Activated CD4-positive, alpha-beta memory T cell treated with anti-CD3 and anti-CD28 coated beads for 36 hours (primary cell): ENCODE measurements around the gene CPM. TPM values are rescaled to one million over a fixed set of nuclear protein-coding genes. Genes with fewer than 3 reads are reported as not detected.

Source experiments
- CTCF ChIA-PET: fragments of 350-600 bp; sonication (Branson Sonifier 250); formaldehyde crosslinking; loops from one replicate; lab custom pipeline; 2021; ENCODE audit warnings: antibody characterized with exemption, inconsistent platforms; lab: Charles Lee
- POLR2A ChIA-PET: fragments of 350-600 bp; sonication (Branson Sonifier 250); formaldehyde crosslinking; loops from one replicate; lab custom pipeline; 2021; ENCODE audit warnings: antibody characterized with exemption; lab: Charles Lee
- DNase-seq: peaks from one replicate; pipeline ENCODE4 v3.0.0-alpha.2; 2020
- H3K27ac Mint-ChIP-seq: one replicate; pipeline ENCODE4 v1.8.0; 2021; ENCODE audit warnings: mixed read lengths
- H3K27me3 Mint-ChIP-seq: one replicate; pipeline ENCODE4 v1.8.0; 2021; ENCODE audit warnings: mixed read lengths
- H3K36me3 Mint-ChIP-seq: one replicate; pipeline ENCODE4 v1.8.0; 2021; ENCODE audit warnings: mixed read lengths
- H3K4me1 Mint-ChIP-seq: one replicate; pipeline ENCODE4 v1.8.0; 2021; ENCODE audit warnings: low read depth, mixed read lengths
- H3K4me3 Mint-ChIP-seq: one replicate; pipeline ENCODE4 v1.8.0; 2021; ENCODE audit warnings: mild to moderate bottlenecking, mixed read lengths
- H3K9me3 Mint-ChIP-seq: one replicate; pipeline ENCODE4 v1.8.0; 2021; ENCODE audit warnings: mixed read lengths
- intact Hi-C: fragments of 100-400 bp; cut with micrococcal nuclease; formaldehyde crosslinking; loops from one replicate; pipeline ENCODE4 v1.15.1; 2023
- total RNA-seq, 2 experiments: library from RNA; stranded (reverse); gene quantifications; one replicate each; pipeline ENCODE4 v1.2.3, GENCODE V29; 2021

The CPM gene
- total RNA-seq, 2 experiments from 2014 or later = 14.7 to 19.8 TPM

GRCh38 chr12:68953536-68953935, 20.6 kb upstream of the CPM start:
- Mint-ChIP-seq H3K4me3 (no peak overlapping the region), H3K36me3 (no peaks in the 10 kb centered on the region), H3K9me3 (no peaks in the 10 kb centered on the region), H3K27ac (no peak overlapping the region), H3K27me3 (no peaks in the 10 kb centered on the region), H3K4me1 (peaks cover 9% of the 10 kb centered on the region)
- ChIA-PET POLR2A (no interaction called here), CTCF (interaction anchor here (0.7 kb wide), 1 partner anchor 629 kb away, joined by 3 read pairs; no protein-coding TSS in a partner anchor)
- intact Hi-C loops = no loop called here
- DNase-seq = no peak

DNA sequence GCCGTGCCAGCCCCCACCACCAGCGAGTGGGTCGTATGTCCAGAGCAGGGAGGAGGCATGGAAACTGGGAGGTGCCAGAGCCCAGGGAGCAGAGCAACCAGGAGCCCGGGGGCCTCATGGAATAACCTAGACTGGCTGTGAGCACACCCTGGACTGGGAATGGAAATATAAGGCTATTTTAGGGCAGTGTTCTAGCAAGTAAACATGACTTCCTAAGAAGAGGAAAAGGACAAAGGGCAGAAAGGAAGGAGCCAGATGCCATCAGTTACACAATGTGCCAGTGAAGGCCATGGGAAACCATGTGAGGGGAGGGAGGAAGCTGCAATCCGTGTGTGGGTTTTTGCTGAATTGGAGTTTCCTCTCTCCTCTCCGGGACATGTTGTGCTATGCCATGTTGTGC, 18.7 kb upstream of the CPM start:
- no peak overlapping the region for H3K4me3 Mint-ChIP-seq
- no peaks in the 10 kb centered on the region for H3K36me3 Mint-ChIP-seq
- CTCF ChIA-PET = interaction anchor here (1.4 kb wide), 1 partner anchor 118 kb away, joined by 4 read pairs; no protein-coding TSS in a partner anchor
- no peaks in the 10 kb centered on the region for H3K27me3 Mint-ChIP-seq
- no peak for DNase-seq
- intact Hi-C loops = no loop called here
- H3K4me1 Mint-ChIP-seq = no peaks in the 10 kb centered on the region
- no peak overlapping the region for H3K27ac Mint-ChIP-seq
- H3K9me3 Mint-ChIP-seq = no peaks in the 10 kb centered on the region
- POLR2A ChIA-PET = no interaction called here

DNA sequence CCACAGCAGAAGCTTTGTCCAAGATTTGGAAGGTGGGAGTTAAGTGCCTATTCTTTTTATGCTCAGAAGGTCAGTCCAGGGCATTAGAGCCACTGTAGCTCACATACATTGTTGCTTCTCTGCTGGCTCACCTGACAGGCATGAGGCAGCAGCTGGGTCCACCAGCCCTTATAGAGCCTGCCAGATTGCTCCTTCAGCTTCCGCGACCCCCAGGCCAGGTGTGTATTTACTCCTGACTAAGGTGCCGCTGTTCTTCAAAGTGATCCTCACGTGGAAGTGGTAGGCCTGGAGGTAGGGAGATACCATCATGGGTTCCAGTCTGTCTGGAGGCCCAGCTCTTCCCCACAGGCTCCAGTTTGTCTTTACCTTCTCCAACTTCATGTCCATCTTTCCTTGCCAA, 17.5 kb upstream of the CPM start:
- intact Hi-C loops = no loop called here
- H3K27ac Mint-ChIP-seq = no peak overlapping the region
- no peak overlapping the region for H3K4me3 Mint-ChIP-seq
- H3K27me3 Mint-ChIP-seq = no peaks in the 10 kb centered on the region
- no peaks in the 10 kb centered on the region for H3K36me3 Mint-ChIP-seq
- H3K9me3 Mint-ChIP-seq = no peaks in the 10 kb centered on the region
- POLR2A ChIA-PET = no interaction called here
- H3K4me1 Mint-ChIP-seq = no peaks in the 10 kb centered on the region
- no peak for DNase-seq
- CTCF ChIA-PET = no interaction called here

GRCh38 chr12:68945255-68945654, 12.3 kb upstream of the CPM start:
- Mint-ChIP-seq H3K4me1 (no peaks in the 10 kb centered on the region), H3K4me3 (no peak overlapping the region), H3K27ac (no peak overlapping the region), H3K9me3 (no peaks in the 10 kb centered on the region), H3K36me3 (no peaks in the 10 kb centered on the region), H3K27me3 (no peaks in the 10 kb centered on the region)
- CTCF ChIA-PET = no interaction called here
- DNase-seq = no peak
- POLR2A ChIA-PET = no interaction called here
- intact Hi-C loops = no loop called here

GRCh38 chr12:68944296-68945076, 11.5 kb upstream of the CPM start:
- intact Hi-C loops = no loop called here
- ChIA-PET POLR2A (no interaction called here), CTCF (no interaction called here)
- no peaks in the 10 kb centered on the region for H3K4me1 Mint-ChIP-seq
- H3K9me3 Mint-ChIP-seq = no peaks in the 10 kb centered on the region
- no peak overlapping the region for H3K27ac Mint-ChIP-seq
- DNase-seq = no peak
- no peaks in the 10 kb centered on the region for H3K36me3 Mint-ChIP-seq
- no peaks in the 10 kb centered on the region for H3K27me3 Mint-ChIP-seq
- H3K4me3 Mint-ChIP-seq = no peak overlapping the region

GRCh38 chr12:68943848-68944247, 10.9 kb upstream of the CPM start:
- H3K27ac Mint-ChIP-seq = no peak overlapping the region
- ChIA-PET POLR2A (interaction anchor here (1.1 kb wide), 1 partner anchor 11 kb away, joined by 3 read pairs; the partner anchor contains the start of gene CPM), CTCF (interaction anchor here (1.3 to 1.4 kb wide), 2 partner anchors 11 to 114 kb away, joined by 3 to 5 read pairs; partner anchors contain the start of gene CPM)

DNA sequence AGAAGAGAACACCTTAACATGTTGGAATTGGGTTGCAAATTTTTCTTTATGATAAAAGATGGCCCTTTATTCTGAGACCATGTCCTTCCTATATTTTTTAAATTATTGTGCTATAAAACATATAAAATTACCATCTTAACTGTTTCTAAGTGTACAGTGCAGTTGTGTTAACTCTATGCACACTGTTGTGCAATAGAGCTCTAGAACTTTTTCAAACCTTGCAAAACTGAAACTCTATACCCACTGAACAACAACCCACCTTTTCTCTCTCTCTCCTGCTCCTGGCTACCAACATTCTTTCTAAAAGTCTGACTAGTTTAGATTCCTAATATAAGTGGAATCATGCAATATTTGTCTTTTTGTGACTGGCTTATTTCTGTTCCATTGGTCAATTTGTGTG, 7.8 kb upstream of the CPM start:
- DNase-seq = no peak
- Mint-ChIP-seq H3K4me3 (no peak overlapping the region), H3K27ac (no peak overlapping the region), H3K27me3 (peaks cover 4% of the 10 kb centered on the region), H3K4me1 (no peaks in the 10 kb centered on the region), H3K9me3 (no peaks in the 10 kb centered on the region), H3K36me3 (no peaks in the 10 kb centered on the region)
- POLR2A ChIA-PET = interaction anchor here (0.6 kb wide), 1 partner anchor 551 kb away, joined by 3 read pairs; no protein-coding TSS in a partner anchor
- CTCF ChIA-PET = no interaction called here
- intact Hi-C loops = no loop called here

More at GRCh38 chr12:68943848-68944247, 10.9 kb upstream of the CPM start:
- no peaks in the 10 kb centered on the region for H3K4me1 Mint-ChIP-seq
- intact Hi-C loops = no loop called here
- no peaks in the 10 kb centered on the region for H3K36me3 Mint-ChIP-seq
- H3K4me3 Mint-ChIP-seq = no peak overlapping the region
- DNase-seq = no peak
- no peaks in the 10 kb centered on the region for H3K9me3 Mint-ChIP-seq
- H3K27me3 Mint-ChIP-seq = no peaks in the 10 kb centered on the region

DNA sequence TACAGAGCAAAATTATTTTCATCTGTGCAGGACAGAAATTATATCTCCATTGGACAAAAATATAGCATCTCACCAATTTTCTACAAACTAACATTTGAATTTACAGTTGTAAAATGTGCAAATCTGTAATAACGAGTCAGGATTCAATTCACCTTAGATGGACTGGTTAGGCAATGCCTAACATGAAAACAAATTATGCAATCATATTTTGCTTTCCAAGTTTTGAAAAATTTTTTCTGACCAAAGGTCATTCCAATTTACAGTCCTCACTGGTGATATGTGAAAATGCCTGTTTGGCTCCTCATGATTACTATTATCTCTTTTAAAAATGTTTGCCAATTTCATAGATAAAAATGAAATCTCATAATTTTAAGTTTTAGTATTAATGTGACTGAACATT, 6.5 kb upstream of the CPM start:
- ChIA-PET POLR2A (no interaction called here), CTCF (no interaction called here)
- Mint-ChIP-seq H3K27ac (no peak overlapping the region), H3K9me3 (no peaks in the 10 kb centered on the region), H3K36me3 (no peaks in the 10 kb centered on the region), H3K4me1 (no peaks in the 10 kb centered on the region), H3K4me3 (no peak overlapping the region), H3K27me3 (peaks cover 7% of the 10 kb centered on the region)
- DNase-seq = no peak
- intact Hi-C loops = no loop called here

- intact Hi-C loops = loop anchor here (5.0 kb wide), 1 partner anchor 133 kb away; no protein-coding TSS in a partner anchor
- Mint-ChIP-seq H3K9me3 (no peaks in the 10 kb centered on the region), H3K4me1 (peaks cover 17% of the 10 kb centered on the region), H3K4me3 (no peak overlapping the region), H3K27me3 (peaks cover 17% of the 10 kb centered on the region), H3K27ac (no peak overlapping the region), H3K36me3 (peaks cover 3% of the 10 kb centered on the region)
- ChIA-PET CTCF (interaction anchor here (0.6 to 0.7 kb wide), 2 partner anchors 81 to 141 kb away, joined by 3 read pairs; no protein-coding TSS in a partner anchor), POLR2A (no interaction called here)
- DNase-seq = no peak
Measured at GRCh38 chr12:68934392-68934791, 1.4 kb upstream of the CPM start.

DNA sequence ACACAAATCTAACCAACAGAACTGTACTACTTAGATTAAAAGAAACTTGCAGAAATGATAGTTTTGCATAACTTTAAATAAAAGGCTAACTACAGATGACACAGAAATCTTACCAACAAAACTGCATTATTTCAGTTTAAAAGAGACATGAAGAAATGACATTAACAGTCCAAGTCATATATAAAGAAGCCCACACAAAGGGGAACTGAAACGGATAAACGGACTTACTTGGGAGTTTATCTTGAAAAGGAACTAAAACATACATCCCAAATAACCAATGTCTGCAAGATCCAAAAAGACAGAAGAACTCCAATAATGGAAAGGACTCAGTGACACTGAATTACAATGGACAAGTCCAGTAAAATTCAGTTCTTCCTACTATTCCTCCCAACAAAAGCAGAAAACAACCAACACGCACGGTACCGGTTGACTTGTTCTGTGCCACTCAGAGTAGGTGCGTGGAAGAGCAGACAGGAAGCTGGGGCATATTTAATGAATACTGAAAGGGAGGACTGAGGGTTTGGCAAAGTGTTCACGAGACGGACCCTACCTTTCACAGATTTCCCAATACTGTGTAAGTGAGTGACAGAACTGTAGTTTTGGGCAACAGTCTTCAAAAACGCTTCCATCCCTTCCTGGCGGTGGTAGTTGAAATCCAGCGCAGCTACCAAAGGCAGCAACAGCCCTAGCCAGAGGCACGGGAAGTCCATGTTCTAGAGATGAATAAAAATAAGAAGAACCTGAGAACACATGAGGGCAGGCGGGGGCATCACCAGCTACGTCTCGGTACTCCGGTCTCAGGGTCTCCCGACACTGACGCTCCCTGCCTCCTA, 627 bp downstream of the CPM start:
- H3K4me3 Mint-ChIP-seq = peak overlapping the region; percentile 82
- H3K36me3 Mint-ChIP-seq = peaks cover 8% of the 10 kb centered on the region
- H3K9me3 Mint-ChIP-seq = no peaks in the 10 kb centered on the region
- CTCF ChIA-PET = interaction anchor here (1.2 to 1.6 kb wide), 2 partner anchors 10 to 11 kb away, joined by 4 to 5 read pairs; no protein-coding TSS in a partner anchor
- POLR2A ChIA-PET = interaction anchor here (0.7 to 1.5 kb wide), 6 partner anchors 8 to 125 kb away, joined by 3 to 5 read pairs (median 4); partner anchors contain the start of gene MDM2
- H3K27me3 Mint-ChIP-seq = peaks cover 17% of the 10 kb centered on the region
- H3K27ac Mint-ChIP-seq = peak overlapping the region; percentile 43
- intact Hi-C loops = loop anchor here (1.0 to 5.0 kb wide), 2 partner anchors 13 to 135 kb away; no protein-coding TSS in a partner anchor
- peaks cover 17% of the 10 kb centered on the region for H3K4me1 Mint-ChIP-seq
- peak; percentile 43 for DNase-seq

- no peaks in the 10 kb centered on the region for H3K9me3 Mint-ChIP-seq
- H3K27me3 Mint-ChIP-seq = peaks cover 11% of the 10 kb centered on the region
- H3K36me3 Mint-ChIP-seq = peaks cover 8% of the 10 kb centered on the region
- POLR2A ChIA-PET = no interaction called here
- CTCF ChIA-PET = no interaction called here
- no peak overlapping the region for H3K27ac Mint-ChIP-seq
- no peak overlapping the region for H3K4me3 Mint-ChIP-seq
- no peak for DNase-seq
- intact Hi-C loops = loop anchor here (5.0 kb wide), 1 partner anchor 137 kb away; no protein-coding TSS in a partner anchor
- peaks cover 17% of the 10 kb centered on the region for H3K4me1 Mint-ChIP-seq
Measured at GRCh38 chr12:68930178-68930577, 2.8 kb downstream of the CPM start.

- DNase-seq = no peak
- Mint-ChIP-seq H3K4me1 (peaks cover 1% of the 10 kb centered on the region), H3K9me3 (peaks cover 3% of the 10 kb centered on the region), H3K27me3 (no peaks in the 10 kb centered on the region), H3K36me3 (peaks cover 5% of the 10 kb centered on the region), H3K4me3 (no peak overlapping the region), H3K27ac (no peak overlapping the region)
- ChIA-PET POLR2A (interaction anchor here (0.6 kb wide), 2 partner anchors 8 to 1906 kb away, joined by 3 to 4 read pairs; partner anchors contain the start of gene CPM), CTCF (interaction anchor here (1.1 kb wide), 2 partner anchors 12 to 56 kb away, joined by 3 read pairs; no protein-coding TSS in a partner anchor)
- intact Hi-C loops = no loop called here
Measured at GRCh38 chr12:68924546-68924945, 8.4 kb downstream of the CPM start.
